PC-9 (cell line): ENCODE measurements around the gene HPS1.

Source experiments
- EZH2 ChIP-seq: fragments of 200-600 bp; sonication (generic); IDR thresholded peaks from 2 replicates; pipeline ENCODE4 v1.8.0; 2017; ENCODE audit warnings: antibody characterized with exemption, low read depth
- TF ChIP-seq, protein P1 (sequence below): fragments of 200-600 bp; sonication (generic); conservative IDR thresholded peaks from 2 replicates; pipeline ENCODE4 v1.6.1; 2017; ENCODE audit warnings: mixed run types, antibody characterized with exemption, mild to moderate bottlenecking, moderate library complexity

DNA sequence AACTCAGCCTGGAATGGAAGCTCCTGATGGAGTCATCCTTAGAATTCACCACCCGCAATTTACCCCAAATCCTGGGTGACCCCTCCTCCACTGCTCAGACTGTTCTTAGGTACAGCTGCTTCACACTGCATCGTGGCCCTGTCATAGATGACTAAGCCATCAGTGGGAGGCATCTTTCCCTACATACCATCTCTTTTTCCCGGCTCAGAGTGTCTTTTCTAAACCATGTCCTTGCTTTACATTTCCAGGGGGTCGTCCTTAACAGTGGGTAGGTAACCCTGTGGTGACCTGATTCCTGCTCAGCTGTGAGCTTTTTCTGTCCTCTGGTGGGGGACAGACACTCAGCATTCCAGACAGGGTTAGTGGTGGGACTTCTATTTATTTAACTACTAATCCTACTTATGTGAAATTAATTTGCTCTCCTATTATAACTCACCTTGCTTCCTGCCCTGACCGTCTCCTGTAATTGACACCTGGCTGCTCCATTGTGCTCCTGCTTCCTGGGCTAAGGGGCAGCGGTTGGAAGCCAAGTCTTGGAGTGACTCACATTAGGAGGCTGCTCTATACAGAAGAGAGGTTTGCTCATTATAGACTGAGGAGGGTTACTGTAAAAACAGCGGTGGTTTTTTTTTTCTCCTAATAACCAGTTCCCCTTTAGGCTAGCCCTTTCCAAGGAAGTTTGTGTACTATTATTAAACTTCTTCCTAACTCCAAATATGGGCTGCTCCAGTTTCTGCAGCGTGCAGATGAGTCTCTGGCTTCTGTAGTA, 72.3 kb downstream of the HPS1 start:
- TF ChIP-seq, protein P1, sequence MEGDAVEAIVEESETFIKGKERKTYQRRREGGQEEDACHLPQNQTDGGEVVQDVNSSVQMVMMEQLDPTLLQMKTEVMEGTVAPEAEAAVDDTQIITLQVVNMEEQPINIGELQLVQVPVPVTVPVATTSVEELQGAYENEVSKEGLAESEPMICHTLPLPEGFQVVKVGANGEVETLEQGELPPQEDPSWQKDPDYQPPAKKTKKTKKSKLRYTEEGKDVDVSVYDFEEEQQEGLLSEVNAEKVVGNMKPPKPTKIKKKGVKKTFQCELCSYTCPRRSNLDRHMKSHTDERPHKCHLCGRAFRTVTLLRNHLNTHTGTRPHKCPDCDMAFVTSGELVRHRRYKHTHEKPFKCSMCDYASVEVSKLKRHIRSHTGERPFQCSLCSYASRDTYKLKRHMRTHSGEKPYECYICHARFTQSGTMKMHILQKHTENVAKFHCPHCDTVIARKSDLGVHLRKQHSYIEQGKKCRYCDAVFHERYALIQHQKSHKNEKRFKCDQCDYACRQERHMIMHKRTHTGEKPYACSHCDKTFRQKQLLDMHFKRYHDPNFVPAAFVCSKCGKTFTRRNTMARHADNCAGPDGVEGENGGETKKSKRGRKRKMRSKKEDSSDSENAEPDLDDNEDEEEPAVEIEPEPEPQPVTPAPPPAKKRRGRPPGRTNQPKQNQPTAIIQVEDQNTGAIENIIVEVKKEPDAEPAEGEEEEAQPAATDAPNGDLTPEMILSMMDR: no peak
- TF ChIP-seq EZH2: no peak
